Measurements from ENCODE around the gene SEPTIN12. TPM values are rescaled to one million over a fixed set of nuclear protein-coding genes. Genes with fewer than 3 reads are reported as not detected.

Gene SEPTIN12
- total and polyA plus RNA-seq, 2 experiments from 2014 or later, result not detected

- Histone ChIP-seq H2AFZ (no peak overlapping the region), H4K20me1 (ENCODE audit: insufficient read depth, poor library complexity, severe bottlenecking) (no peaks in the 10 kb centered on the region), H3K4me1 (ENCODE audit: insufficient read depth) (peaks cover 10% of the 10 kb centered on the region), H3K9me2 (replicated peaks; ENCODE audit: insufficient read depth) (no peaks in the 10 kb centered on the region), H3K9me3 (ENCODE audit: low read depth) (no peaks in the 10 kb centered on the region), H3K4me3 (no peak overlapping the region), H3K4me2 (no peak overlapping the region), H3K27me3 (no peaks in the 10 kb centered on the region), H3K27ac (no peak overlapping the region), H3K36me3 (replicated peaks; ENCODE audit: insufficient read depth, low read depth) (no peaks in the 10 kb centered on the region), H3K79me2 (no peaks in the 10 kb centered on the region)
- 76% methylated on average over 13 of the region's 13 CpGs for WGBS (ENCODE audit: low lambda C conversion rate, missing lambda C conversion rate)
- no peak for DNase-seq (ENCODE audit: low spot score)
- TF ChIP-seq EZH2 (IDR thresholded peaks at IDR 0.05; ENCODE audit: borderline replicate concordance) (no peak), CTCF (IDR thresholded peaks at IDR 0.05; ENCODE audit: poor library complexity) (no peak), EZH2phosphoT487 (IDR thresholded peaks at IDR 0.05; ENCODE audit: low read depth, severe bottlenecking, unreplicated experiment) (no peak)
Measured at GRCh38 chr16:4792951-4793513, 4.9 kb upstream of the SEPTIN12 start.

DNA sequence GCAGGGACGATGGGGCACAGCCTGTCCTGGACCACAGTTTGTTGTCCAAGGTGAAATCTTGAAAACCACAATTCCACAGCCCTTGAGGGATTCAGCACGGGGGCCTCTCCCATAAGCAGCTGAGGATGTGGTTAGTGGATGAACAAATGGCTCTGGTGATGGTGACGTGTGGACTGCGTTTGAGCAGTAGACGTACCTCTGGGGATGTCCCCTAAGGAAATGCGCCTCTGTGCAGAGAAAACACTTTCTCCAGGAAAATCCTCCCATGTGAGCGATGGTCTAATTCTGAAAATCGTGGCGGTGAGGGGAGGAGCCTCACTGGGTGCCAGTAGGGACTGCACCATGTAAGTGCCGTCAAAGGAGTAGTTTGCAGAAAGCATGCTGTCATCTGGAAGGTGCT lies 2.7 kb upstream of the SEPTIN12 start:
- H3K36me3 ChIP-seq (replicated peaks; ENCODE audit: insufficient read depth, low read depth), result no peaks in the 10 kb centered on the region
- H3K79me2 ChIP-seq, result no peaks in the 10 kb centered on the region
- no peaks in the 10 kb centered on the region for H3K9me3 ChIP-seq (ENCODE audit: low read depth)
- TF ChIP-seq CTCF (IDR thresholded peaks at IDR 0.05; ENCODE audit: poor library complexity), result no peak
- TF ChIP-seq EZH2 (IDR thresholded peaks at IDR 0.05; ENCODE audit: borderline replicate concordance), result no peak
- H3K27ac ChIP-seq, result no peak overlapping the region
- 86% methylated on average over 10 of the region's 10 CpGs for WGBS (ENCODE audit: low lambda C conversion rate, missing lambda C conversion rate)
- no peaks in the 10 kb centered on the region for H3K27me3 ChIP-seq
- H3K4me1 ChIP-seq (ENCODE audit: insufficient read depth), result peaks cover 12% of the 10 kb centered on the region
- no peak for DNase-seq (ENCODE audit: low spot score)
- no peaks in the 10 kb centered on the region for H3K9me2 ChIP-seq (replicated peaks; ENCODE audit: insufficient read depth)
- H2AFZ ChIP-seq, result no peak overlapping the region
- H4K20me1 ChIP-seq (ENCODE audit: insufficient read depth, poor library complexity, severe bottlenecking), result no peaks in the 10 kb centered on the region
- H3K4me2 ChIP-seq, result no peak overlapping the region
- H3K4me3 ChIP-seq, result no peak overlapping the region

- WGBS (ENCODE audit: low lambda C conversion rate, missing lambda C conversion rate), result 76% methylated on average over 10 of the region's 10 CpGs
Measured at GRCh38 chr16:4790261-4790660, 2.1 kb upstream of the SEPTIN12 start.

More at GRCh38 chr16:4790261-4790660, 2.1 kb upstream of the SEPTIN12 start:
- Histone ChIP-seq H3K4me1 (ENCODE audit: insufficient read depth) (peaks cover 12% of the 10 kb centered on the region), H3K4me2 (no peak overlapping the region), H3K9me2 (replicated peaks; ENCODE audit: insufficient read depth) (no peaks in the 10 kb centered on the region), H4K20me1 (ENCODE audit: insufficient read depth, poor library complexity, severe bottlenecking) (no peaks in the 10 kb centered on the region), H3K27ac (no peak overlapping the region), H3K9me3 (ENCODE audit: low read depth) (no peaks in the 10 kb centered on the region), H3K27me3 (no peaks in the 10 kb centered on the region), H3K4me3 (no peak overlapping the region), H3K79me2 (no peaks in the 10 kb centered on the region), H3K36me3 (replicated peaks; ENCODE audit: insufficient read depth, low read depth) (no peaks in the 10 kb centered on the region), H2AFZ (no peak overlapping the region)
- no peak for TF ChIP-seq EZH2 (IDR thresholded peaks at IDR 0.05; ENCODE audit: borderline replicate concordance)
- TF ChIP-seq CTCF (IDR thresholded peaks at IDR 0.05; ENCODE audit: poor library complexity), result no peak
- TF ChIP-seq EZH2phosphoT487 (IDR thresholded peaks at IDR 0.05; ENCODE audit: low read depth, severe bottlenecking, unreplicated experiment), result no peak
- DNase-seq (ENCODE audit: low spot score), result no peak

Measured in hepatocyte (in vitro differentiated cells).